GM23338 (cell line): Measurements from ENCODE around the gene CACNA1C. TPM values are rescaled to one million over a fixed set of nuclear protein-coding genes. Genes with fewer than 3 reads are reported as not detected.

ENCODE experiments used
- EZH2 ChIP-seq: fragments of 200-600 bp; sonication (generic); IDR thresholded peaks from one replicate; pipeline ENCODE4 v1.8.0; 2017; ENCODE audit warnings: antibody characterized with exemption, mild to moderate bottlenecking, low read depth; ENCODE audit not compliant: unreplicated experiment
- EZH2phosphoT487 ChIP-seq: fragments of 200-600 bp; sonication (generic); IDR thresholded peaks from one replicate; pipeline ENCODE4 v1.8.1; 2018; ENCODE audit warnings: antibody characterized with exemption; ENCODE audit not compliant: unreplicated experiment
- JUNB ChIP-seq: IDR thresholded peaks from one replicate; pipeline ENCODE4 v1.6.1; 2016; ENCODE audit warnings: antibody characterized with exemption; ENCODE audit not compliant: unreplicated experiment
- NANOG ChIP-seq: IDR thresholded peaks from 2 replicates; pipeline ENCODE4 v1.6.1; 2016; ENCODE audit warnings: antibody characterized with exemption, borderline replicate concordance
- ZNF114 ChIP-seq: fragments of 250-450 bp; sonication (Bioruptor Pico); IDR thresholded peaks from 2 replicates; pipeline ENCODE4 v1.5.0; 2020; ENCODE audit warnings: mild to moderate bottlenecking, moderate library complexity
- ZNF462 ChIP-seq: fragments of 250-450 bp; sonication (Bioruptor Pico); IDR thresholded peaks from 2 replicates; pipeline ENCODE4 v1.5.0; 2020; ENCODE audit warnings: mild to moderate bottlenecking, moderate library complexity
- polyA plus RNA-seq: library from polyadenylated mRNA; unstranded; fragments of >200 nt; fragmentation: Nextera tagmentation; extraction: Ambion mirVana; gene quantifications from 2 replicates; pipeline ENCODE4 v1.2.1, GENCODE V29; 2016
- total RNA-seq: library from RNA; depleted of rRNA; stranded (reverse); fragments of >200 nt; shearing (Covaris generic); gene quantifications from 2 replicates; pipeline ENCODE4 v1.2.3, GENCODE V29; 2014
- TF ChIP-seq, protein P1 (sequence below), 2 experiments: fragments of 200-600 bp in 1 of 2; sonication (generic) in 1 of 2; conservative IDR thresholded peaks; 2 replicates each; pipeline versions ENCODE4 v1.5.1 to v1.6.1; 2016 to 2017; ENCODE audit warnings: antibody characterized with exemption in 2 of 2, low read depth in 2 of 2, mild to moderate bottlenecking in 2 of 2, moderate library complexity in 1 of 2

CACNA1C gene
- total and polyA plus RNA-seq, 2 experiments from 2014 or later, result 0.78 to 2.1 TPM

DNA sequence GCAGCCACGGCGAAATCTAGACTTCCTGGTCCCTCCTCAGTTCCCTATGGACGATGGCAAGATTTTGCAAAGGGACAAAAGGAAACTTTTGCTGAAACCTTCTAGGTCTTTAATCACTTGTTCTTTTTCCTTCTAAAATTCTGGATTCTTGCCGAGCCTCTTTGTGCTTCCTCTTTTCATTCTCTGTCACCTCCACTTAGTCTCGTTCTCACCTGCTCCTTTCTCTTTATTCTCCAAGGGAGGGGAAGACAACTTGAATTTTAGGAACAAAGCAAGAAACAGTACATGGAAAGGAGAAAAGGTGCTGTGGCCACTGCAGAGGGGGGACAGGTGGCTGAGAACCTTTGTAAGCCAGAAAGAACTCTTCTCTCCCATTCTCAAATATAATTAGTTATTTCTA lies 194.8 kb downstream of the CACNA1C start (continued):
- no peak for TF ChIP-seq ZNF462 (CRISPR knock-in tag)
- TF ChIP-seq JUNB, result no peak
- no peak for TF ChIP-seq EZH2phosphoT487
- no peak for TF ChIP-seq NANOG
- TF ChIP-seq, protein P1, sequence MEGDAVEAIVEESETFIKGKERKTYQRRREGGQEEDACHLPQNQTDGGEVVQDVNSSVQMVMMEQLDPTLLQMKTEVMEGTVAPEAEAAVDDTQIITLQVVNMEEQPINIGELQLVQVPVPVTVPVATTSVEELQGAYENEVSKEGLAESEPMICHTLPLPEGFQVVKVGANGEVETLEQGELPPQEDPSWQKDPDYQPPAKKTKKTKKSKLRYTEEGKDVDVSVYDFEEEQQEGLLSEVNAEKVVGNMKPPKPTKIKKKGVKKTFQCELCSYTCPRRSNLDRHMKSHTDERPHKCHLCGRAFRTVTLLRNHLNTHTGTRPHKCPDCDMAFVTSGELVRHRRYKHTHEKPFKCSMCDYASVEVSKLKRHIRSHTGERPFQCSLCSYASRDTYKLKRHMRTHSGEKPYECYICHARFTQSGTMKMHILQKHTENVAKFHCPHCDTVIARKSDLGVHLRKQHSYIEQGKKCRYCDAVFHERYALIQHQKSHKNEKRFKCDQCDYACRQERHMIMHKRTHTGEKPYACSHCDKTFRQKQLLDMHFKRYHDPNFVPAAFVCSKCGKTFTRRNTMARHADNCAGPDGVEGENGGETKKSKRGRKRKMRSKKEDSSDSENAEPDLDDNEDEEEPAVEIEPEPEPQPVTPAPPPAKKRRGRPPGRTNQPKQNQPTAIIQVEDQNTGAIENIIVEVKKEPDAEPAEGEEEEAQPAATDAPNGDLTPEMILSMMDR (conservative IDR thresholded peaks at IDR 0.05; ENCODE audit: low read depth in 2 of 2), result no peak
- no peak for TF ChIP-seq ZNF114 (CRISPR knock-in tag)
- TF ChIP-seq EZH2, result no peak
